Uterus (tissue), 2 donors: ENCODE measurements around the gene FYN.

Experiments
- CTCF ChIP-seq, 4 experiments: fragments of 200-600 bp in 2 of 4; fragments of 450-650 bp in 2 of 4; sonication (generic) in 2 of 4; IDR thresholded peaks; one replicate each; pipeline ENCODE4 v1.5.1; 2016 to 2019; ENCODE audit warnings: antibody characterized with exemption in 4 of 4, mild to moderate bottlenecking in 2 of 4, moderate library complexity in 1 of 4
- POLR2A ChIP-seq, 2 donors: fragments of 450-650 bp; IDR thresholded peaks; one replicate each; pipeline ENCODE4 v1.6.1; 2016; ENCODE audit warnings: antibody characterized with exemption in 2 of 2, mild to moderate bottlenecking in 1 of 2, moderate library complexity in 1 of 2

DNA sequence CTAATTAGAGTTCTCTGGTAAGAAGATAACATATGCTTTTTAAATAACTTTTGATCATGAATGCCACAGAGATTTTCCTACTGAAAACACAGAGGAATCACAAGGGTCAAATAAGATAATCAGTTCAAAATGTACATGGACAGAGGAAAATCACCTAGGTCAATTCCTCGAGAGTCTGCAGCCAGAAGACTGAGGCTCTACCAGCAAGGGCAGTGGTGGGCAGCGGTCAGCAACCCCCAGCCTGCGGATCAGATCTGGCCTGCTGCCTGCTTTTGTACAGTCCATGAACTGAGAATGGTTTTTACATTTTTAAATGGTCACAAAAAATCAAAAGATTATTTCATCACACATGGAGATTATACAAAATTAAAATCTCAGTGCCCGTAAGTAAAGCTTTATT lies 79.0 kb downstream of the FYN start:
- TF ChIP-seq CTCF (IDR thresholded peaks at IDR 0.05), result no peak
- TF ChIP-seq POLR2A (IDR thresholded peaks at IDR 0.05), result no peak
